ENCODE data around the gene SLC27A5.

Gene SLC27A5, protein sequence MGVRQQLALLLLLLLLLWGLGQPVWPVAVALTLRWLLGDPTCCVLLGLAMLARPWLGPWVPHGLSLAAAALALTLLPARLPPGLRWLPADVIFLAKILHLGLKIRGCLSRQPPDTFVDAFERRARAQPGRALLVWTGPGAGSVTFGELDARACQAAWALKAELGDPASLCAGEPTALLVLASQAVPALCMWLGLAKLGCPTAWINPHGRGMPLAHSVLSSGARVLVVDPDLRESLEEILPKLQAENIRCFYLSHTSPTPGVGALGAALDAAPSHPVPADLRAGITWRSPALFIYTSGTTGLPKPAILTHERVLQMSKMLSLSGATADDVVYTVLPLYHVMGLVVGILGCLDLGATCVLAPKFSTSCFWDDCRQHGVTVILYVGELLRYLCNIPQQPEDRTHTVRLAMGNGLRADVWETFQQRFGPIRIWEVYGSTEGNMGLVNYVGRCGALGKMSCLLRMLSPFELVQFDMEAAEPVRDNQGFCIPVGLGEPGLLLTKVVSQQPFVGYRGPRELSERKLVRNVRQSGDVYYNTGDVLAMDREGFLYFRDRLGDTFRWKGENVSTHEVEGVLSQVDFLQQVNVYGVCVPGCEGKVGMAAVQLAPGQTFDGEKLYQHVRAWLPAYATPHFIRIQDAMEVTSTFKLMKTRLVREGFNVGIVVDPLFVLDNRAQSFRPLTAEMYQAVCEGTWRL

GRCh38 chr19:58511353-58512208 lies at the start of gene SLC27A5:
Gene SLC27A5 (minus strand): TSS chr19:58511992. CDS start chr19:58511955, 37 bp downstream.
- DNase-seq, result no peak

DNA sequence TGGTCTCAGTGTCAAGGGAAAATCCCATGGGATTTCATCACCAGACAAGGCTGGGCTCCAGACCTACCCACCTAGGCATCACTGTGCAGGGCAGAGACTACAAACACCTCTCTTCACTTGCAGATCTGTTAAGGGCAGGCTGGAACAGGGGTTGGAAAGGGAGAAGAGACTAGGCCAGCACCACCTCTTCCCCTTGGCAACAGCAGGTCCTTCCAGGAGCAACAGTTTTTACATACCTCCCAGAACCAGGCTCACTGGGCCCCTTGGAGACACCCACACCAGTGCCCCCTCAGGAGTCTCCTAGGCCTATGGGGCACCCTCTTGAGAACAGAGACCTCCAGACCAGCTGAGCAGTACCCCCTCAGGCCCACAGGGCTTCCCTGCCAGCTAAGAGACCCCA lies 49.1 kb upstream of the SLC27A5 start:
- no peak for DNase-seq

- no peak for DNase-seq
These were observed 48.5 kb upstream of the SLC27A5 start for GRCh38 chr19:58560007-58560887.

GRCh38 chr19:58559275-58560006 lies 47.6 kb upstream of the SLC27A5 start:
- DNase-seq, result no peak

DNA sequence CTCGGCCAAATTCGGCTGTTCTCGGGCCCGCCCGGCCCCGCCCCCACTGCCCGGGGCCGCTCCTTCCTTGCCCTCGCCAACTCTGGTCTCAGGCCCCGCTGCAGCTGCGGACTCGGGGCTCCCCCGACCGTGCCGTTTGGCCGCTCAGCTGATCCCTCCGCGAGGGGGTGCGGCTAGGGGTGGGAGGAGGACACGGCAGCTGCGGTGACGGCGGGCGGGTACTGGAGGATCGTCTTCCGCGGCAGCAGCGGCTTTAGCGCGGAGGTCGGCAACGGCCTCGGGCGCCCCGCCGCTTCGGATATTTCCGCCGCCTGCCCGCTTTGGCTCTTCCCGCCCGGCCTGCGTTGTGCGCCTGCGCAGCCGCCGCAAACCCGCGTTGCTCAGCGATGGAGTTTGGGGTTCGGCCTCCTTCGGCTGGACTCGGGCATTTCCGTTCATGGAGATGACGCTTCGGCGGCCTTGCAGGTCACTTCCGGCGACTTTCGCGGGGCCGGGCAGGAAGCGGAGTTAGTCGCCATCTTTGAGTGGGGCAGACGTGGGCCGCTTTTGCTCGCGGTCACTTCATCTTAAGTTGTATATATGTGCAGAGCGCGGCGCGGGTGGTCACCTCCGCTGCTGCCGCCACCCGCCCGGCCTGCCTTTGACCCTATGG lies 47.0 kb upstream of the SLC27A5 start:
- no peak for DNase-seq

DNA sequence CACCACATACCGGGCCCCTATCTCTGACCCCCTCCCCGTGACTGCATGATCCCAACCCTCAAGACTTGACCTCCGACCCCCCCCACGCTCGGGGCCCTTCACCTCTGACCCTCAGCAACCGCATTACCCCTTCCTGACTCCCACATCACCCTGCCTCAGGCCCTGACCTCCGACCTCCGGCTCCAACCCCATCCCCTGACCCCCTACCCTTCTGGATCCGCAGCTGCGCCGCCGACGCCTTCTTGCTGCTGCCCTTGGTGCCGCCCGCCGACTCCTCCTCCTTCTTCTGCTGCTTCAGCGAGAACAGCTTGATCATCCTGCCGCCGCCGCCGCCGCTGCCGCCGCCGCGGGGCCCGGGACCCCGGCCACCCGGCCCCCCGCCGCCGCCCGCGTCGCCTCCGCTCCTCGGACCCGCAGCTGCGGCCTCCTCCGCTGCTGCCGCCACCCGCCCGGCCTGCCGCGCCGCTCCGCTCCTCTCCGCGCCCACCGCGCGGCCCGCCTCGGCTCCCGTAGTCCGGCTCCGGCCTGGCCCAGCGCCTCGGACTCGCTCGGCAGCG lies 46.4 kb upstream of the SLC27A5 start, which contains the start of gene UBE2M:
TSS of gene UBE2M (minus strand) at position 546 of the 557 bp plus-strand sequence. CDS start at position 316, 230 bp downstream.
- no peak for DNase-seq

DNA sequence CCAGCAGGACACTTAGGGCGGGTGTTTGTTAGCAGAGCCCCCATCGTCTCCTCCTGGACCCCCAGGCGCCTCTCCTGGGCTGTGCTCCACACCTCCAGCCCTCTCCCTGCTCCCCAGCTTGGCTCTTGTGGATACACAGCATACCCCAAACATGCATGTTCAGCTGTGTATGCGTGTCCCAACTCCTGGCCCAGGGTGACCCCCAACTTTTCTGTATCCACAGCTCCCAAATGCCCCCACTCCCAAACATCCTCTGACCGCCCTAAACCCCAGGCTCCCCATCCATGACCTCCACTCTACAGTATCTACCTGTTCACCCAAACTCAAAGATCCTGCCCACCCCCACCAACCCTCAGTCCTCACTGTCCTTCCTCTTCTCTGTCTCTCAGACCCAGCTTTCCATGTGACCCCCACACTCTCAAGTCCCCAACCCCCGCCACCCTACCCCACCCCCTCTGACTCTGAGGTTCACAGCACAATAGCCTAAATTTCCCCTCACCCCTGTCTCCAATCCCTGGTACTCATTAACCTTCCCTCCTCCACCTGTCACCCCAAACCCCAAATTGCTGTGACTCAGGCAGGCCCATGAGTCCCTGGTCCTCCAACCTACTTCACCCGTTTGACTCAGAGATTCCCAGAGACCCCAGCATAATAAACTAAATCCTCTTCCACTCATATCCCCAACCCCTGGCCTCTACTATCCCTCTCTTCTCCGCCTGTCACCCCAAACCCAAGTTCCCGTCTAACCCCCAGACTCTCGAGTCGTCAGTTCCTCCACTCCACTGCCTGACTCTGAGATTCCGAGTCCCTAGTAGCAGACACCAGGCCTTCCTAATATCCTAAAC lies 45.7 kb upstream of the SLC27A5 start:
- DNase-seq, result no peak

DNA sequence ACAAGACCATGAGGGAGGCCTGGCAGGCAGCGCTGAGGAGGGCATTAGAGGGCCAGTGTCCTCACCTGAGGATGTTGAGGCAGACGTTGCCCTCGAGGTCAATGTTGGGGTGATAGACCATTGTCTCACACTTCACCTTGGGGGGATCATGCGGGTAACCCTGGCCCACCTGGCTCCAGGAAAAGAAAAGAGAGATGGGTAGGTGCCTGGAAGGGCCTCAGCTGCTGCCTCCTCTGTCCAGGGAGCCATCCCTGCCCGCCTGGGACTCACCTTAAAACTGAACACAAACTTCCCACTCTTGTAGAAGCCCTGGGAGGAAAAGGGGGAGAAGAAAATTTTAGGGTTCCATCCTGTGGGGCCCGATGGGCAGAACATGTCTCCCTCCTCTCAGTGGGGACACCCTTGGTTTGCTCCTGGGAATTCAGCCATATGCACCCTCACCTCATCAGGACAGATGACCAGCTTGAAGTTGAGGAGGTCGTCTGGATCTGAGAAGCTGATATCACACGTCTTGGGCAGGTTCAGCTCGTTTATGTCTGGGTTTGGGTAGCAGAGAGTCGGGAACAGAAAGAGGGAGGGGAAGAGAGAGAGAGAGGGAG lies 44.9 kb upstream of the SLC27A5 start:
- no peak for DNase-seq

DNA sequence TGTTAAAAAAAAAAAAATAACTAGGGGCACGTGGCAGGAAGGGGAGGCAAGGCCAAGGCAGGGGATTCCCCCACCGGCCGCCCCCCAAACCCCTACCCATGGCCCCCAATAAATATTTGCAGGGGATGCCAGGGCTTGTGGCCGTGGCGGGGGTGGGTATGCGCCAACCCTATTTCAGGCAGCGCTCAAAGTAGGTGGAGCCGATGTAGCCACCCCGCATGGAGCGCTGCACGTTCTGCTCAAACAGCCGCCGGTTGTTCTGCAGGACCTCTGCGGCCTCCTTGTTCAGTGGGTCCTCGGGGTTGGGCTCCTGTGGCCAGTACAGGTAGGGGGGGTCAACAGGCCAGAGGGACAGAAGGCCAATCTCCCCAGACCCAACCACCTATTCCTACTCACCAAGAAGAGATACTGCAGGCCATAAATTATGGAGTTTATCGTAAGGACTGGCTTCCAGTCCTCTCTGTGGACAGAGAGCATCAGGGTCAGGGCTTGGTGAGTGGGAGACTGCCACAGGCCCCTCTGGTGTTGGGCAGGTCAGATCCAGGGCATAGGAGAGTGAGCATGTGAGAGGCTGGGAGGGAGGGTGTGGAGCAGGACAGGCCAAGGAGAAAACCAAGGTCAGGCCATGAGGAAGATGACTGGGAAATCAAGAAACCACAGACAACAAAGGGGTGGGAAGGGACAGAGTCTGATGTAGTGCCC lies 44.3 kb upstream of the SLC27A5 start:
- DNase-seq, result no peak

GRCh38 chr19:58555369-58555885 lies 43.6 kb upstream of the SLC27A5 start:
- no peak for DNase-seq

- DNase-seq, result no peak
These were observed 42.9 kb upstream of the SLC27A5 start, which contains the start of gene CHMP2A for GRCh38 chr19:58554494-58555368. Gene CHMP2A (minus strand): TSS chr19:58555105. CDS start chr19:58554212, 893 bp downstream.

- no peak for DNase-seq
These were observed 42.2 kb upstream of the SLC27A5 start for GRCh38 chr19:58553799-58554493.

GRCh38 chr19:58552655-58553054 lies 40.9 kb upstream of the SLC27A5 start:
- DNase-seq, result no peak

DNA sequence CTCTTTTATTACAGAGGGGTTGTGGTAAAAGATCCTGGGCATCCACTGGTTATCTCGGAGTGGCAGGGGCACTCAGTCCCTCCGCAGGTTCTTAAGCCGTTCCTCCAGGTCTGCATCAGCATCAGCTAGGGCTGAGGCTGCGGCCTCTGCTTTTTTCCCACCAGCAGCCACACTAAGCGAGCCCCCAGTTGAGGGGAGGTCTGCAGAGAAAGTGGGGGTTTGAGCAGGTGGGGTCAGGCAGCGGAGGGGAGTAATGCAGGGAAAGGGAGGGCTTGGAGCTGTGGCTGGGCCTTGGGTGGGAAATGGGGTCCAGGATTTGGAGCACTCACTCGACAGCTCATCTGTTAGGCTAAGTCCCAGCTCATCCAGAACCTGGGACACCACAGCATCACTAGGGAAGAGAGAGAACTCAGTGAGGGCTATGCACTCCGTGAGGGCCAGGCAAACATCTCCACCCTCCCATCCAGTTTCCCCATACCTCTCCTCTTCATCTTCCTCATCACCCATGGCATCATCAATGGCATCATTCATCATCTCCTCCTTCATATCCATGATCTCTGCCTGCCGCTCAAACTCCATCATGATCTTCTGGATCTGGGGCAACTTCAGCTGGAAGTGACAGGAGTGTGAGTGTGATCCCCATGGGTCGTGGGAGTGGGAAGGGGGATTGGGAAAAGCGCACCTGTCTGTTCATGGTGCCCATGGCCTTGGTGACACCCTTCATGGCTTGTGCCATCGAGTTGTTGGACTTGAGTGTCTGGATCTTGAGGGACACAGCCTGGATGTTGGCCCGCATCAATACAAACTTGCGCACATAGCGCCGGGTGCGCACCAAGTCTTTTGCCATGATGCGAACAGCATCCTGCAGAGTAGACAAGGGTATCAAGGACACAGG lies 40.0 kb upstream of the SLC27A5 start:
- DNase-seq, result no peak

- DNase-seq, result no peak
These were observed 39.3 kb upstream of the SLC27A5 start for GRCh38 chr19:58551123-58551497.

All from DMS 273 treated with DMSO at 0.1 percent for 48 hours (cell line).